H9 (cell line): ENCODE data around the gene ZNF385D. TPM values are rescaled to one million over a fixed set of nuclear protein-coding genes. Genes with fewer than 3 reads are reported as not detected.

ENCODE experiments used
- DNase-seq: peaks from one replicate; pipeline ENCODE4 v3.0.0-alpha.2; 2017
- H2AFZ ChIP-seq: one replicate; pipeline ENCODE4 v1.6.1; 2013; ENCODE audit warnings: mild to moderate bottlenecking, low read length, control low read depth, moderate library complexity
- H2AK5ac ChIP-seq: 2 replicates; pipeline ENCODE4 v1.6.1; 2013; ENCODE audit warnings: low read length, control low read depth, mixed read lengths; ENCODE audit not compliant: insufficient read length
- H2BK120ac ChIP-seq: one replicate; pipeline ENCODE4 v1.6.1; 2013; ENCODE audit warnings: low read depth, mild to moderate bottlenecking, low read length, control low read depth, inconsistent platforms; ENCODE audit not compliant: poor library complexity, severe bottlenecking
- H2BK12ac ChIP-seq: 2 replicates; pipeline ENCODE4 v1.6.1; 2013; ENCODE audit warnings: low read length, control low read depth, mixed read lengths, low read depth; ENCODE audit not compliant: insufficient read length
- H2BK15ac ChIP-seq: 2 replicates; pipeline ENCODE4 v1.6.1; 2013; ENCODE audit warnings: low read depth, low read length, control low read depth
- H2BK20ac ChIP-seq: one replicate; pipeline ENCODE4 v1.6.1; 2013; ENCODE audit warnings: low read depth, mild to moderate bottlenecking, low read length, control low read depth, inconsistent platforms; ENCODE audit not compliant: poor library complexity, severe bottlenecking
- H2BK5ac ChIP-seq: 2 replicates; pipeline ENCODE4 v1.6.1; 2013; ENCODE audit warnings: low read length, control low read depth, mixed read lengths; ENCODE audit not compliant: insufficient read length
- H3K14ac ChIP-seq: 2 replicates; pipeline ENCODE4 v1.6.1; 2013; ENCODE audit warnings: low read length, control low read depth; ENCODE audit not compliant: insufficient read depth
- H3K18ac ChIP-seq: 2 replicates; pipeline ENCODE4 v1.6.1; 2013; ENCODE audit warnings: low read depth, mild to moderate bottlenecking, mixed read lengths, low read length, control low read depth; ENCODE audit not compliant: insufficient read length
- H3K23ac ChIP-seq: 2 replicates; pipeline ENCODE4 v1.6.1; 2013; ENCODE audit warnings: low read length, control low read depth, mixed read lengths, low read depth; ENCODE audit not compliant: insufficient read length
- H3K23me2 ChIP-seq: 2 replicates; pipeline ENCODE4 v1.6.1; 2013; ENCODE audit warnings: low read depth, mild to moderate bottlenecking, mixed read lengths, low read length, control low read depth; ENCODE audit not compliant: insufficient read length, poor library complexity, severe bottlenecking
- H3K27ac ChIP-seq: 2 replicates; pipeline ENCODE4 v1.5.1; 2013; ENCODE audit warnings: low read length, control low read depth, mixed read lengths, low read depth; ENCODE audit not compliant: insufficient read length
- H3K27me3 ChIP-seq: 2 replicates; pipeline ENCODE4 v1.6.1; 2013; ENCODE audit warnings: low read length, control low read depth, inconsistent platforms; ENCODE audit not compliant: insufficient read depth
- H3K4ac ChIP-seq: 2 replicates; pipeline ENCODE4 v1.6.1; 2013; ENCODE audit warnings: low read depth, mild to moderate bottlenecking, control low read depth, inconsistent platforms, low read length, moderate library complexity
- H3K4me1 ChIP-seq: 2 replicates; pipeline ENCODE4 v1.6.1; 2013; ENCODE audit warnings: low read length, control low read depth, inconsistent platforms; ENCODE audit not compliant: insufficient read depth
- H3K4me2 ChIP-seq: 2 replicates; pipeline ENCODE4 v1.6.1; 2013; ENCODE audit warnings: low read length, control low read depth, mixed read lengths; ENCODE audit not compliant: insufficient read length, insufficient read depth
- H3K56ac ChIP-seq: 2 replicates; pipeline ENCODE4 v1.6.1; 2013; ENCODE audit warnings: low read depth, mild to moderate bottlenecking, mixed read lengths, low read length, control low read depth; ENCODE audit not compliant: insufficient read length
- H3K79me1 ChIP-seq: 2 replicates; pipeline ENCODE4 v1.6.1; 2013; ENCODE audit warnings: low read depth, mild to moderate bottlenecking, moderate library complexity, low read length, control low read depth, inconsistent platforms; ENCODE audit not compliant: insufficient read depth, poor library complexity, severe bottlenecking
- H3K79me2 ChIP-seq: 2 replicates; pipeline ENCODE4 v1.6.1; 2013; ENCODE audit warnings: low read length, control low read depth, inconsistent platforms; ENCODE audit not compliant: insufficient read depth
- H3K9ac ChIP-seq: 2 replicates; pipeline ENCODE4 v1.6.1; 2013; ENCODE audit warnings: low read length, control low read depth, mixed read lengths; ENCODE audit not compliant: insufficient read length; ENCODE audit errors: extremely low read depth
- H3K9me3 ChIP-seq: one replicate; pipeline ENCODE4 v1.6.1; 2013; ENCODE audit warnings: low read depth, low read length, inconsistent platforms; ENCODE audit not compliant: control insufficient read depth
- H3T11ph ChIP-seq: one replicate; pipeline ENCODE4 v1.6.1; 2013; ENCODE audit warnings: mild to moderate bottlenecking, low read length, control low read depth, inconsistent platforms
- H4K20me1 ChIP-seq: one replicate; pipeline ENCODE4 v1.6.1; 2013; ENCODE audit not compliant: control insufficient read depth, insufficient read length, insufficient read depth
- H4K5ac ChIP-seq: 2 replicates; pipeline ENCODE4 v1.6.1; 2013; ENCODE audit warnings: low read depth, mild to moderate bottlenecking, mixed read lengths, low read length, control low read depth; ENCODE audit not compliant: insufficient read length
- H4K8ac ChIP-seq: replicated peaks from 2 replicates; pipeline ENCODE4 v1.6.1; 2013; ENCODE audit warnings: low read length, control low read depth, mixed read lengths, low read depth; ENCODE audit not compliant: insufficient read length
- H4K91ac ChIP-seq: 2 replicates; pipeline ENCODE4 v1.6.1; 2013; ENCODE audit warnings: low read depth, mild to moderate bottlenecking, moderate library complexity, mixed read lengths, low read length, control low read depth; ENCODE audit not compliant: insufficient read length
- H3K27ac Mint-ChIP-seq, 3 experiments: 2 replicates in 2 of 3; 3 replicates in 1 of 3; pipeline ENCODE4 v1.8.0; 2020 to 2021; ENCODE audit warnings: mixed read lengths in 3 of 3, mild to moderate bottlenecking in 1 of 3, moderate library complexity in 1 of 3
- H3K27me3 Mint-ChIP-seq: 2 replicates; pipeline ENCODE4 v1.8.0; 2021; ENCODE audit warnings: low read depth, mild to moderate bottlenecking, moderate library complexity, mixed read lengths
- H3K36me3 Mint-ChIP-seq, 3 experiments: 2 replicates in 2 of 3; 3 replicates in 1 of 3; pipeline ENCODE4 v1.8.0; 2020 to 2021; ENCODE audit warnings: low read depth in 3 of 3, mixed read lengths in 3 of 3; ENCODE audit not compliant: insufficient read depth in 1 of 3
- H3K4me1 Mint-ChIP-seq, 2 experiments: 2 replicates each; pipeline ENCODE4 v1.8.0; 2020; ENCODE audit warnings: mixed read lengths in 2 of 2
- H3K4me3 Mint-ChIP-seq, 2 experiments: 2 replicates in 1 of 2; 3 replicates in 1 of 2; pipeline ENCODE4 v1.8.0; 2020 to 2021; ENCODE audit warnings: mild to moderate bottlenecking in 2 of 2, mixed read lengths in 2 of 2, moderate library complexity in 1 of 2
- H3K9me3 Mint-ChIP-seq, 2 experiments: 2 replicates in 1 of 2; 3 replicates in 1 of 2; pipeline ENCODE4 v1.8.0; 2020; ENCODE audit warnings: mild to moderate bottlenecking in 2 of 2, mixed read lengths in 2 of 2, moderate library complexity in 1 of 2
- WGBS: extraction: QIAGEN DNeasy Blood & Tissue Kit; methylation state at CpG from one replicate; pipeline ENCODE4 v1.1.7; 2013; ENCODE audit warnings: missing lambda C conversion rate, low lambda C conversion rate, mixed read lengths; ENCODE audit not compliant: insufficient read length; ENCODE audit errors: extremely low coverage; 5-methylcytosine and 5-hydroxymethylcytosine counted together
- total RNA-seq: library from RNA; stranded (reverse); gene quantifications from 2 replicates; pipeline ENCODE4 v1.2.1, GENCODE V29; 2021
- TF ChIP-seq, protein P1 (sequence below): fragments of 200-600 bp; sonication (generic); conservative IDR thresholded peaks from 3 replicates; pipeline ENCODE4 v1.8.0; 2021; ENCODE audit warnings: antibody characterized with exemption, mild to moderate bottlenecking

The ZNF385D gene
- total RNA-seq, 1 experiment from 2014 or later = 1.5 TPM

DNA sequence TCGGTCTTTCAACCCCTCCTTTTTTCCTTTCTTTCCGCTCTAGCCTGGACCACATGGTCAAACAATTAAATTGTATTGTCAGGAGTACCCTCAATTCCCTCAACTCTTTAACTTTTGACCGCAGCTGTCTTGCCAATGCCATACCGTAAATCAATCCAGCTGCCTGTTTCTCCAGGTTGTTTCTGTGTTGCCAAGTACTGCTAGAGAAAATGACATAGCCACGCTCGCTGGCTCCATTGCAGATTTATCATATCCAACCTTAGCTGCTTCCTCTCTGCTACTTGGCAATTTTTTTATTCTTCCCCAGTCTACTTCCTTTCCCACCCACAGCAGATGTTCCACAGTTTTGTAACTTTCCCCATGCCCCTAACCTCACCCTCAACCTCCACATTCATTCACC, 60.0 kb downstream of the ZNF385D start:
- no peaks in the 10 kb centered on the region for H3K27me3 Mint-ChIP-seq
- H4K8ac ChIP-seq = no peak overlapping the region
- no peak overlapping the region for H2BK120ac ChIP-seq
- no peak overlapping the region for H3K27ac ChIP-seq
- DNase-seq = no peak
- no peaks in the 10 kb centered on the region for H3K27me3 ChIP-seq
- H4K20me1 ChIP-seq = no peaks in the 10 kb centered on the region
- H3K9ac ChIP-seq = no peak overlapping the region
- no peaks in the 10 kb centered on the region for H3K79me2 ChIP-seq
- no peaks in the 10 kb centered on the region for H3K9me3 ChIP-seq
- no peak overlapping the region for H4K91ac ChIP-seq
- no peak overlapping the region for H3K56ac ChIP-seq
- H2AFZ ChIP-seq = no peak overlapping the region
- H2BK15ac ChIP-seq = no peak overlapping the region
- H3K4me1 ChIP-seq = no peaks in the 10 kb centered on the region
- no peaks in the 10 kb centered on the region for H3K36me3 Mint-ChIP-seq
- no peak overlapping the region for H3K18ac ChIP-seq
- H3T11ph ChIP-seq = no peak overlapping the region
- no peak overlapping the region for H3K4me3 Mint-ChIP-seq
- no peak overlapping the region for H2BK20ac ChIP-seq
- 0 out of 4 replicates have a peak, but pooled peaks cover 2 to 3% of the 10 kb centered on the region in 2 experiments for H3K4me1 Mint-ChIP-seq
- H3K14ac ChIP-seq = no peak overlapping the region
- no peak overlapping the region for H2BK12ac ChIP-seq
- H3K4me2 ChIP-seq = no peak overlapping the region
- no peak overlapping the region for H3K4ac ChIP-seq
- H3K79me1 ChIP-seq = no peaks in the 10 kb centered on the region
- no peak overlapping the region for H2BK5ac ChIP-seq
- no peaks in the 10 kb centered on the region for H3K9me3 Mint-ChIP-seq
- H3K23me2 ChIP-seq = no peaks in the 10 kb centered on the region
- no peak overlapping the region for H4K5ac ChIP-seq
- H2AK5ac ChIP-seq = no peak overlapping the region
- no peak overlapping the region for H3K23ac ChIP-seq
- WGBS = no CpG with 5 or more reads among the region's 6 CpGs
- TF ChIP-seq, protein P1, sequence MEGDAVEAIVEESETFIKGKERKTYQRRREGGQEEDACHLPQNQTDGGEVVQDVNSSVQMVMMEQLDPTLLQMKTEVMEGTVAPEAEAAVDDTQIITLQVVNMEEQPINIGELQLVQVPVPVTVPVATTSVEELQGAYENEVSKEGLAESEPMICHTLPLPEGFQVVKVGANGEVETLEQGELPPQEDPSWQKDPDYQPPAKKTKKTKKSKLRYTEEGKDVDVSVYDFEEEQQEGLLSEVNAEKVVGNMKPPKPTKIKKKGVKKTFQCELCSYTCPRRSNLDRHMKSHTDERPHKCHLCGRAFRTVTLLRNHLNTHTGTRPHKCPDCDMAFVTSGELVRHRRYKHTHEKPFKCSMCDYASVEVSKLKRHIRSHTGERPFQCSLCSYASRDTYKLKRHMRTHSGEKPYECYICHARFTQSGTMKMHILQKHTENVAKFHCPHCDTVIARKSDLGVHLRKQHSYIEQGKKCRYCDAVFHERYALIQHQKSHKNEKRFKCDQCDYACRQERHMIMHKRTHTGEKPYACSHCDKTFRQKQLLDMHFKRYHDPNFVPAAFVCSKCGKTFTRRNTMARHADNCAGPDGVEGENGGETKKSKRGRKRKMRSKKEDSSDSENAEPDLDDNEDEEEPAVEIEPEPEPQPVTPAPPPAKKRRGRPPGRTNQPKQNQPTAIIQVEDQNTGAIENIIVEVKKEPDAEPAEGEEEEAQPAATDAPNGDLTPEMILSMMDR = no peak
- no peak overlapping the region for H3K27ac Mint-ChIP-seq
